ENCODE results near the gene DAP.

Gene DAP

DNA sequence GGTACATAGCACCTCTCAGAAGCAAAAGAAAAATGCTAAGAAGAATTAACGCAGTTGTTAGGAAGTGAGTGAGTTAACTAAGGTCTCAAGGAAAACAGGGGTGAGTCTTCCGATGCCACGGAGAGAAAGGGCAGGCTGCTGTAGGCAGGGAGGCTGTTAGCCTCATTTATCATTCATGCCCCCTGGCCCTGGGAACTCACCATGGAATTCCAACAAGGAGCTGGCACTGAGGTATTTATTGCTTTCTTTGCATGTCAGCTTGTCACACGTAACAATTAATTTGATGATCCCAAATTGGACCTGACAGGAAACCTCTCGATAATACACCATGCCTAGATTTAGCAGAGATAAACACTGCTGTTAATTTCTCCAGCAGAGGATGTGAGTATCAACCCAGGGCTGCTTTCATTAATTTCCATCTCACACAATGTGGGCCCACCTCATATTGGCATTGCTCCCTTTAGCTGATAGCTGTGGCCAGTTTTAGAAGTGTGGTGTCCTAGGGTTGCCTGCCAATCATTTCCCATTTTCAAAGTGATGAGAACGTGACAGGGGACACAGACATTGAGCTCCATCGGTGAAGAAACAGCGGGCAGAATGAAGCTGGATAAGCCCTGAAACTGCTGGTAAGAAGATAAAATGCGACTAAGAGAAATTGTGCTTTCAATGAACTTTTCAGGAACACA lies 45.3 kb downstream of the DAP start:
- TF ChIP-seq CTCF (IDR thresholded peaks at IDR 0.05; ENCODE audit: insufficient read depth, low read length, poor library complexity, severe bottlenecking) (no peak), EZH2phosphoT487 (conservative IDR thresholded peaks at IDR 0.05; ENCODE audit: low read length) (no peak)
- no peaks in the 10 kb centered on the region for H3K79me2 ChIP-seq (ENCODE audit: insufficient read depth, low read length)
- no peak overlapping the region for H3K4me3 ChIP-seq (ENCODE audit: insufficient read depth, low read length, poor library complexity, severe bottlenecking)
- H3K9me3 ChIP-seq (ENCODE audit: insufficient read depth, low read length) = no peaks in the 10 kb centered on the region
- no peaks in the 10 kb centered on the region for H3F3A ChIP-seq (ENCODE audit: insufficient read depth)
- H3K9ac ChIP-seq (ENCODE audit: low read length) = no peak overlapping the region
- H3K4me2 ChIP-seq (ENCODE audit: low read depth, low read length, poor library complexity, severe bottlenecking) = no peak overlapping the region
- H3K27me3 ChIP-seq (ENCODE audit: low read length) = no peaks in the 10 kb centered on the region
- H4K20me1 ChIP-seq (ENCODE audit: low read depth, low read length) = no peaks in the 10 kb centered on the region
- H3K9me2 ChIP-seq (replicated peaks; ENCODE audit: insufficient read depth, low read length) = no peaks in the 10 kb centered on the region
- H3K27ac ChIP-seq (ENCODE audit: low read depth, low read length) = no peak overlapping the region
- H2AFZ ChIP-seq (ENCODE audit: low read depth, low read length, severe bottlenecking) = no peak overlapping the region
- H3K36me3 ChIP-seq (ENCODE audit: low read length) = no peaks in the 10 kb centered on the region

- Histone ChIP-seq H3K9me3 (ENCODE audit: insufficient read depth, low read length) (no peaks in the 10 kb centered on the region), H3K4me2 (ENCODE audit: low read depth, low read length, poor library complexity, severe bottlenecking) (no peak overlapping the region), H3K79me2 (ENCODE audit: insufficient read depth, low read length) (no peaks in the 10 kb centered on the region), H4K20me1 (ENCODE audit: low read depth, low read length) (no peaks in the 10 kb centered on the region), H2AFZ (ENCODE audit: low read depth, low read length, severe bottlenecking) (no peak overlapping the region), H3K27me3 (ENCODE audit: low read length) (no peaks in the 10 kb centered on the region), H3F3A (ENCODE audit: insufficient read depth) (no peaks in the 10 kb centered on the region), H3K27ac (ENCODE audit: low read depth, low read length) (no peak overlapping the region), H3K4me3 (ENCODE audit: insufficient read depth, low read length, poor library complexity, severe bottlenecking) (no peak overlapping the region), H3K9me2 (replicated peaks; ENCODE audit: insufficient read depth, low read length) (no peaks in the 10 kb centered on the region), H3K36me3 (ENCODE audit: low read length) (no peaks in the 10 kb centered on the region), H3K9ac (ENCODE audit: low read length) (no peak overlapping the region)
- TF ChIP-seq EZH2phosphoT487 (conservative IDR thresholded peaks at IDR 0.05; ENCODE audit: low read length) (no peak), CTCF (IDR thresholded peaks at IDR 0.05; ENCODE audit: insufficient read depth, low read length, poor library complexity, severe bottlenecking) (no peak)
Observed at GRCh38 chr5:10712574-10713366, 48.3 kb downstream of the DAP start.

GRCh38 chr5:10711562-10711961 lies 49.5 kb downstream of the DAP start:
- Histone ChIP-seq H2AFZ (ENCODE audit: low read depth, low read length, severe bottlenecking) (no peak overlapping the region), H3K9me2 (replicated peaks; ENCODE audit: insufficient read depth, low read length) (no peaks in the 10 kb centered on the region), H3K79me2 (ENCODE audit: insufficient read depth, low read length) (no peaks in the 10 kb centered on the region), H3F3A (ENCODE audit: insufficient read depth) (no peaks in the 10 kb centered on the region), H4K20me1 (ENCODE audit: low read depth, low read length) (no peaks in the 10 kb centered on the region), H3K27ac (ENCODE audit: low read depth, low read length) (no peak overlapping the region), H3K27me3 (ENCODE audit: low read length) (no peaks in the 10 kb centered on the region), H3K9me3 (ENCODE audit: insufficient read depth, low read length) (no peaks in the 10 kb centered on the region), H3K36me3 (ENCODE audit: low read length) (no peaks in the 10 kb centered on the region), H3K9ac (ENCODE audit: low read length) (no peak overlapping the region), H3K4me3 (ENCODE audit: insufficient read depth, low read length, poor library complexity, severe bottlenecking) (no peak overlapping the region), H3K4me2 (ENCODE audit: low read depth, low read length, poor library complexity, severe bottlenecking) (no peak overlapping the region)
- TF ChIP-seq CTCF (IDR thresholded peaks at IDR 0.05; ENCODE audit: insufficient read depth, low read length, poor library complexity, severe bottlenecking) (no peak), EZH2phosphoT487 (conservative IDR thresholded peaks at IDR 0.05; ENCODE audit: low read length) (no peak)

Data from SU-DHL-6 (cell line).